Hepatocyte (in vitro differentiated cells): ENCODE measurements around the gene HSDL1.

Experiments
- EZH2 ChIP-seq: fragments of 200-600 bp; sonication (generic); IDR thresholded peaks from 2 replicates; pipeline ENCODE4 v1.6.1; 2016; ENCODE audit warnings: antibody characterized with exemption, mild to moderate bottlenecking, borderline replicate concordance
- EZH2phosphoT487 ChIP-seq: fragments of 200-600 bp; sonication (generic); IDR thresholded peaks from one replicate; pipeline ENCODE4 v1.6.1; 2018; ENCODE audit warnings: antibody characterized with exemption, mild to moderate bottlenecking, low read depth, moderate library complexity; ENCODE audit not compliant: unreplicated experiment, severe bottlenecking
- TF ChIP-seq, protein P1 (sequence below): fragments of 200-600 bp; sonication (generic); IDR thresholded peaks from 2 replicates; pipeline ENCODE4 v1.5.1; 2016; ENCODE audit warnings: antibody characterized with exemption, mild to moderate bottlenecking; ENCODE audit not compliant: poor library complexity

DNA sequence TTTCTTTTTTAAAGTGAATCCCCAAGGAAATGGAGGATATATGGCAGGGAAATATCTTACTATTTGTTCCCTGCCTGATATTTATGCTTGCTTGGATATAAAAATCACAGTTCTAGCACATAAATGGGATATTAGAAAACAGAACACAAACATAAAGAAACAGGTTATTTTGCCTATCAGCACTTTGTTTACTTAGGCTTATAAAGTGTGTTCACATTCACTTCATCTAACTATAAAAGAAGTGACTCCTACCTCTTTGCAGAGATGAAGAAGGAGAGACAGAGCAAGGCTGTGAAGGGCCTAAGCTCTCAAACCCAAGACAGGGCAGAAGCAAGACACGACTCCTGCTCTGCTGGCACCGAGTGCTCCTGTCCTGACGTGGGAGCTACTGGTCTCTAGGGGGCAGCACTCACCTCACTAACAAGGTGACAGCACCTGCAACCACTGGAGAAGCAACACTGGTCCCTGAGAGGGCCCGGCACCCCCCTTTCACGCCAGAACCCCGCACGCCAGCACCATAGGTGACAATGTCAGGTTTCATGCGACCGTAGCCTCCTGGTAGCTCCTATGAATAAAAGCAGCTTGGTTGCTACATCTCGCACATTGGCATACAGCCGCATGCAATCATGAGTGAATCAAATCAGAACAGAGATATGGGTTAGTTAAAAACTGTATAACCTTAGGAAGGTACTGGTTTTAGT lies 60.3 kb downstream of the HSDL1 start:
- TF ChIP-seq, protein P1, sequence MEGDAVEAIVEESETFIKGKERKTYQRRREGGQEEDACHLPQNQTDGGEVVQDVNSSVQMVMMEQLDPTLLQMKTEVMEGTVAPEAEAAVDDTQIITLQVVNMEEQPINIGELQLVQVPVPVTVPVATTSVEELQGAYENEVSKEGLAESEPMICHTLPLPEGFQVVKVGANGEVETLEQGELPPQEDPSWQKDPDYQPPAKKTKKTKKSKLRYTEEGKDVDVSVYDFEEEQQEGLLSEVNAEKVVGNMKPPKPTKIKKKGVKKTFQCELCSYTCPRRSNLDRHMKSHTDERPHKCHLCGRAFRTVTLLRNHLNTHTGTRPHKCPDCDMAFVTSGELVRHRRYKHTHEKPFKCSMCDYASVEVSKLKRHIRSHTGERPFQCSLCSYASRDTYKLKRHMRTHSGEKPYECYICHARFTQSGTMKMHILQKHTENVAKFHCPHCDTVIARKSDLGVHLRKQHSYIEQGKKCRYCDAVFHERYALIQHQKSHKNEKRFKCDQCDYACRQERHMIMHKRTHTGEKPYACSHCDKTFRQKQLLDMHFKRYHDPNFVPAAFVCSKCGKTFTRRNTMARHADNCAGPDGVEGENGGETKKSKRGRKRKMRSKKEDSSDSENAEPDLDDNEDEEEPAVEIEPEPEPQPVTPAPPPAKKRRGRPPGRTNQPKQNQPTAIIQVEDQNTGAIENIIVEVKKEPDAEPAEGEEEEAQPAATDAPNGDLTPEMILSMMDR, result peak; percentile 72
- TF ChIP-seq EZH2phosphoT487 (no peak), EZH2 (no peak)
